BLaER1 treated with 17β-estradiol and CSF1 and Interleukin-3, amounts not matched to agents 10 nM and 100 nM (cell line): Measurements from ENCODE around the gene THRAP3.
A peak's percentile ranks its signal among the peaks of the same experiment; 100 is the strongest.

Source experiments
- H3K27ac ChIP-seq, 11 experiments: shearing (Covaris generic); formaldehyde crosslinking; 2 replicates each; pipeline ENCODE4 v1.8.1; 2022
- H3K27me3 ChIP-seq, 11 experiments: shearing (Covaris generic); formaldehyde crosslinking; 2 replicates each; pipeline ENCODE4 v1.8.1; 2022
- H3K36me3 ChIP-seq, 11 experiments: shearing (Covaris generic); formaldehyde crosslinking; 2 replicates each; pipeline ENCODE4 v1.8.1; 2022
- H3K4me1 ChIP-seq, 10 experiments: shearing (Covaris generic); formaldehyde crosslinking; 2 replicates each; pipeline ENCODE4 v1.8.1; 2022
- H3K4me2 ChIP-seq, 11 experiments: shearing (Covaris generic); formaldehyde crosslinking; 2 replicates each; pipeline ENCODE4 v1.8.1; 2022
- H3K4me3 ChIP-seq, 10 experiments: shearing (Covaris generic); formaldehyde crosslinking; 2 replicates each; pipeline ENCODE4 v1.8.1; 2022
- H3K9ac ChIP-seq, 11 experiments: shearing (Covaris generic); formaldehyde crosslinking; 2 replicates each; pipeline ENCODE4 v1.8.1; 2022
- H3K9me3 ChIP-seq, 11 experiments: shearing (Covaris generic); formaldehyde crosslinking; replicated peaks in 1 of 11; 2 replicates each; pipeline ENCODE4 v1.8.1; 2022
- H4K20me1 ChIP-seq, 11 experiments: shearing (Covaris generic); formaldehyde crosslinking; 2 replicates each; pipeline ENCODE4 v1.8.1; 2022
- Cebpa-rat ChIP-seq, 11 experiments: shearing (Covaris generic); IDR thresholded peaks; 2 replicates each; pipeline ENCODE4 v1.8.1; 2022

THRAP3 gene

GRCh38 chr1:36295390-36295789 lies 71.1 kb downstream of the THRAP3 start:
- Histone ChIP-seq H3K9ac (no peak overlapping the region), H3K4me3 (no peak overlapping the region), H3K36me3 (peaks cover 97 to 100% (median 100%) of the 10 kb centered on the region in 11 experiments), H3K27ac (no peak overlapping the region), H3K4me2 (no peak overlapping the region; a peak in 1 of 22 replicates), H3K9me3 (no peaks in the 10 kb centered on the region), H4K20me1 (peaks cover 0 to 82% (median 53%) of the 10 kb centered on the region in 11 experiments; a peak in 18 of 22 replicates), H3K27me3 (no peaks in the 10 kb centered on the region), H3K4me1 (peaks cover 0 to 23% (median 19%) of the 10 kb centered on the region in 10 experiments; a peak in 15 of 20 replicates)
- TF ChIP-seq Cebpa-rat (IDR thresholded peaks at IDR 0.05) = no peak

GRCh38 chr1:36297062-36297461 lies 72.8 kb downstream of the THRAP3 start:
- Histone ChIP-seq H3K27me3 (no peaks in the 10 kb centered on the region), H3K36me3 (peaks cover 97 to 100% (median 100%) of the 10 kb centered on the region in 11 experiments), H3K27ac (no peak overlapping the region), H3K9ac (no peak overlapping the region), H3K4me2 (no peak overlapping the region), H4K20me1 (peaks cover 4 to 82% (median 55%) of the 10 kb centered on the region in 11 experiments; a peak in 19 of 22 replicates), H3K9me3 (no peaks in the 10 kb centered on the region), H3K4me1 (peaks cover 0 to 39% (median 21%) of the 10 kb centered on the region in 10 experiments; a peak in 15 of 20 replicates), H3K4me3 (no peak overlapping the region)
- no peak for TF ChIP-seq Cebpa-rat (IDR thresholded peaks at IDR 0.05)

- Histone ChIP-seq H3K9me3 (no peaks in the 10 kb centered on the region), H4K20me1 (peaks cover 4 to 82% (median 65%) of the 10 kb centered on the region in 11 experiments; a peak in 20 of 22 replicates), H3K27ac (peak overlapping the region in 1 of 11 experiments; percentile 70; a peak in 1 of 22 replicates), H3K4me3 (no peak overlapping the region), H3K27me3 (no peaks in the 10 kb centered on the region), H3K4me2 (peak overlapping the region in 3 of 11 experiments; percentile 5 to 48 (median 13); a peak in 2 of 22 replicates), H3K9ac (no peak overlapping the region), H3K4me1 (peaks cover under 1 to 54% (median 22%) of the 10 kb centered on the region in 10 experiments; a peak in 16 of 20 replicates), H3K36me3 (peaks cover 97 to 100% (median 100%) of the 10 kb centered on the region in 11 experiments)
- 0 out of 22 replicates have a peak, but pooled peaks of 1 of the 11 experiments have one; percentile 17 for TF ChIP-seq Cebpa-rat (IDR thresholded peaks at IDR 0.05)
Measured at GRCh38 chr1:36298640-36299039, 74.4 kb downstream of the THRAP3 start.

- Histone ChIP-seq H4K20me1 (peaks cover 4 to 88% (median 70%) of the 10 kb centered on the region in 11 experiments; a peak in 21 of 22 replicates), H3K4me2 (peak overlapping the region in 4 of 11 experiments; percentile 30 to 58 (median 48); a peak in 7 of 22 replicates)
Measured at GRCh38 chr1:36300526-36300925, 76.3 kb downstream of the THRAP3 start.

GRCh38 chr1:36301220-36301619 lies 77.0 kb downstream of the THRAP3 start:
- Histone ChIP-seq H3K36me3 (peaks cover 77 to 98% (median 85%) of the 10 kb centered on the region in 11 experiments), H4K20me1 (peaks cover 4 to 88% (median 70%) of the 10 kb centered on the region in 11 experiments; a peak in 21 of 22 replicates), H3K27me3 (no peaks in the 10 kb centered on the region), H3K9me3 (no peaks in the 10 kb centered on the region), H3K4me2 (peak overlapping the region in 3 of 11 experiments; percentile 48 to 58 (median 49); a peak in 3 of 22 replicates), H3K4me1 (peaks cover 4 to 80% (median 40%) of the 10 kb centered on the region in 10 experiments; a peak in 19 of 20 replicates), H3K9ac (peak overlapping the region in 2 of 11 experiments; percentile 1 to 6; a peak in 1 of 22 replicates), H3K27ac (peak overlapping the region in 9 of 11 experiments; percentile 10 to 70 (median 58); a peak in 12 of 22 replicates), H3K4me3 (no peak overlapping the region)
- no peak for TF ChIP-seq Cebpa-rat (IDR thresholded peaks at IDR 0.05)

More at GRCh38 chr1:36300526-36300925, 76.3 kb downstream of the THRAP3 start:
- no peak for TF ChIP-seq Cebpa-rat (IDR thresholded peaks at IDR 0.05)
- Histone ChIP-seq H3K4me3 (no peak overlapping the region), H3K4me1 (peaks cover 0 to 73% (median 33%) of the 10 kb centered on the region in 10 experiments; a peak in 15 of 20 replicates), H3K27me3 (no peaks in the 10 kb centered on the region), H3K9me3 (no peaks in the 10 kb centered on the region), H3K36me3 (peaks cover 84 to 100% (median 92%) of the 10 kb centered on the region in 11 experiments), H3K9ac (peak overlapping the region in 3 of 11 experiments; percentile 1 to 42 (median 31); a peak in 3 of 22 replicates), H3K27ac (peak overlapping the region; percentile 42 to 70 (median 56); a peak in 19 of 22 replicates)

GRCh38 chr1:36303244-36303643 lies 79.0 kb downstream of the THRAP3 start:
- Histone ChIP-seq H3K36me3 (peaks cover 57 to 78% (median 65%) of the 10 kb centered on the region in 11 experiments), H3K27ac (no peak overlapping the region), H3K4me1 (peaks cover 20 to 93% (median 55%) of the 10 kb centered on the region in 10 experiments), H3K27me3 (no peaks in the 10 kb centered on the region), H3K4me3 (no peak overlapping the region), H3K9ac (peak overlapping the region in 2 of 11 experiments; percentile 30 to 36; a peak in 1 of 22 replicates), H4K20me1 (peaks cover 4 to 90% (median 68%) of the 10 kb centered on the region in 11 experiments; a peak in 21 of 22 replicates), H3K4me2 (peak overlapping the region in 5 of 11 experiments; percentile 18 to 100 (median 95); a peak in 6 of 22 replicates), H3K9me3 (no peaks in the 10 kb centered on the region)
- no peak for TF ChIP-seq Cebpa-rat (IDR thresholded peaks at IDR 0.05)

- Histone ChIP-seq H3K4me1 (peaks cover 24 to 91% (median 52%) of the 10 kb centered on the region in 10 experiments), H3K27ac (peak overlapping the region in 3 of 11 experiments; percentile 23 to 38 (median 33); a peak in 3 of 22 replicates), H3K4me3 (no peak overlapping the region), H3K9ac (peak overlapping the region in 2 of 11 experiments; percentile 4 to 30; a peak in 1 of 22 replicates), H3K36me3 (peaks cover 53 to 72% (median 59%) of the 10 kb centered on the region in 11 experiments), H4K20me1 (peaks cover 4 to 84% (median 62%) of the 10 kb centered on the region in 11 experiments; a peak in 21 of 22 replicates), H3K9me3 (no peaks in the 10 kb centered on the region), H3K27me3 (no peaks in the 10 kb centered on the region), H3K4me2 (peak overlapping the region in 5 of 11 experiments; percentile 18 to 100 (median 95); a peak in 9 of 22 replicates)
- no peak for TF ChIP-seq Cebpa-rat (IDR thresholded peaks at IDR 0.05)
Measured at GRCh38 chr1:36303650-36304360, 79.6 kb downstream of the THRAP3 start.

- peaks cover 24 to 83% (median 48%) of the 10 kb centered on the region in 10 experiments for H3K4me1 ChIP-seq
- H3K4me2 ChIP-seq = peak overlapping the region in 5 of 11 experiments; percentile 8 to 100 (median 95); a peak in 9 of 22 replicates
- no peak for TF ChIP-seq Cebpa-rat (IDR thresholded peaks at IDR 0.05)
- peak overlapping the region in 4 of 11 experiments; percentile 17 to 36 (median 22); a peak in 3 of 22 replicates for H3K9ac ChIP-seq
- peak overlapping the region in 3 of 11 experiments; percentile 24 to 38 (median 33); a peak in 2 of 22 replicates for H3K27ac ChIP-seq
- H3K4me3 ChIP-seq = no peak overlapping the region
- no peaks in the 10 kb centered on the region for H3K9me3 ChIP-seq
- H4K20me1 ChIP-seq = peaks cover 4 to 77% (median 56%) of the 10 kb centered on the region in 11 experiments; a peak in 21 of 22 replicates
- peaks cover 46 to 65% (median 57%) of the 10 kb centered on the region in 11 experiments for H3K36me3 ChIP-seq
- no peaks in the 10 kb centered on the region for H3K27me3 ChIP-seq
Measured at GRCh38 chr1:36304521-36304920, 80.3 kb downstream of the THRAP3 start.
